K562 (cell line): ENCODE measurements around the gene UQCRHL. TPM values are rescaled to one million over a fixed set of nuclear protein-coding genes. Genes with fewer than 3 reads are reported as not detected.

Experiments used
- ATAC-seq: fragments of 200-7000 bp; cut with Tn5 transposase; 3 replicates; pipeline ENCODE4 v1.9.1; 2020; ENCODE audit warnings: moderate library complexity
- BruUV-seq: library from RNA; stranded (reverse); fragments of 400-500 nt; replicated peaks from 2 replicates; lab custom pipeline; 2021; lab: Mats Ljungman, UMichigan
- CTCF ChIA-PET: fragments of 300-600 bp; formaldehyde crosslinking; extraction: SDS; loops from one replicate; lab custom pipeline; 2021; ENCODE audit warnings: low intra/inter-chr PET ratio; lab: Yijun Ruan, JAX
- POLR2A ChIA-PET: fragments of 300-600, 350-650 bp; sonication (Branson Sonifier 250); formaldehyde crosslinking; extraction: SDS; loops from one replicate; lab custom pipeline; 2021; ENCODE audit warnings: antibody characterized with exemption, inconsistent platforms; lab: Yijun Ruan, JAX
- DNase-seq, 4 experiments: peaks; one replicate each; pipeline versions ENCODE4 v3.0.0 to v3.0.0-alpha.2; 2011 to 2018; ENCODE audit warnings: low spot score in 3 of 4, mixed read lengths in 3 of 4; ENCODE audit errors: extremely low read depth in 1 of 4
- FAIRE-seq: peaks from 2 replicates; lab custom pipeline; 2011; peaks lifted over from hg19 to GRCh38; lab: Jason Lieb, UNC
- H2AFZ ChIP-seq: 2 replicates; pipeline ENCODE4 v1.6.0; 2011; ENCODE audit warnings: low read depth, low read length, control low read depth, inconsistent platforms
- H3K27ac ChIP-seq: fragments of 200-600 bp; 3 replicates; pipeline ENCODE4 v1.8.0; 2011; ENCODE audit warnings: low read depth, mild to moderate bottlenecking, control low read depth, inconsistent platforms, low read length, moderate library complexity, mixed read lengths; ENCODE audit errors: extremely low read depth
- H3K27me3 ChIP-seq, 2 experiments: fragments of 300-600 bp in 1 of 2; 2 replicates in 1 of 2; 3 replicates in 1 of 2; pipeline versions ENCODE4 v1.6.0 to v1.8.0; 2011; ENCODE audit warnings: inconsistent platforms in 2 of 2, low read length in 2 of 2, mild to moderate bottlenecking in 1 of 2, mixed read lengths in 1 of 2, moderate library complexity in 1 of 2; ENCODE audit not compliant: control insufficient read depth in 2 of 2, insufficient read depth in 2 of 2
- H3K36me3 ChIP-seq: fragments of 300-600 bp; 3 replicates; pipeline ENCODE4 v1.8.0; 2011; ENCODE audit warnings: mild to moderate bottlenecking, low read length, inconsistent platforms; ENCODE audit not compliant: control insufficient read depth, insufficient read depth
- H3K4me1 ChIP-seq, 2 experiments: fragments of 200-600 bp in 1 of 2; replicated peaks in 1 of 2; 2 replicates in 1 of 2; 3 replicates in 1 of 2; pipeline versions ENCODE4 v1.5.1 to v1.8.0; 2011; ENCODE audit warnings: inconsistent platforms in 2 of 2, low read length in 2 of 2, mild to moderate bottlenecking in 1 of 2, mixed read lengths in 1 of 2, moderate library complexity in 1 of 2; ENCODE audit not compliant: control insufficient read depth in 2 of 2, insufficient read depth in 2 of 2
- H3K4me2 ChIP-seq: 2 replicates; pipeline ENCODE4 v1.6.1; 2011; ENCODE audit warnings: low read length, control low read depth, inconsistent platforms, mixed read lengths; ENCODE audit not compliant: insufficient read depth
- H3K4me3 ChIP-seq: fragments of 200-600 bp; sonication (generic), shearing (Covaris generic); 2 replicates; pipeline ENCODE4 v1.5.1; 2016; ENCODE audit warnings: control low read depth, inconsistent platforms
- H3K79me2 ChIP-seq: fragments of 200-600 bp; 3 replicates; pipeline ENCODE4 v1.8.0; 2011; ENCODE audit warnings: low read length, inconsistent platforms; ENCODE audit not compliant: control insufficient read depth, insufficient read depth
- H3K9ac ChIP-seq, 2 experiments: 2 replicates each; pipeline versions ENCODE4 v1.6.0 to v1.6.1; 2011; ENCODE audit warnings: low read depth in 2 of 2, low read length in 2 of 2, control low read depth in 1 of 2, inconsistent platforms in 1 of 2, mild to moderate bottlenecking in 1 of 2, mixed read lengths in 1 of 2; ENCODE audit not compliant: insufficient read depth in 1 of 2
- H3K9me1 ChIP-seq: one replicate; pipeline ENCODE4 v1.6.0; 2011; ENCODE audit warnings: inconsistent platforms, mild to moderate bottlenecking, low read length, moderate library complexity; ENCODE audit not compliant: control insufficient read depth, insufficient read depth
- H3K9me3 ChIP-seq: replicated peaks from 2 replicates; pipeline ENCODE4 v1.5.1; 2011; ENCODE audit warnings: low read depth, low read length, inconsistent platforms; ENCODE audit not compliant: control insufficient read depth, insufficient read depth
- H4K20me1 ChIP-seq: replicated peaks from 2 replicates; pipeline ENCODE4 v1.6.1; 2011; ENCODE audit warnings: low read length, inconsistent platforms, mixed read lengths; ENCODE audit not compliant: control insufficient read depth, insufficient read depth
- ARHGAP35 ChIP-seq: fragments of 450-650 bp; IDR thresholded peaks from 2 replicates; pipeline ENCODE4 v1.6.1; 2018; ENCODE audit not compliant: partially characterized antibody
- BHLHE40 ChIP-seq: IDR thresholded peaks from 2 replicates; pipeline ENCODE4 v1.6.1; 2011; ENCODE audit warnings: low read length, improper control_type of control experiment
- CCNT2 ChIP-seq: IDR thresholded peaks from 2 replicates; pipeline ENCODE4 v1.6.1; 2011; ENCODE audit warnings: borderline replicate concordance, low read depth, mild to moderate bottlenecking, moderate library complexity, mixed read lengths, low read length; ENCODE audit not compliant: insufficient read length; ENCODE audit errors: extremely low read depth
- HDAC3 ChIP-seq: fragments of 450-650 bp; IDR thresholded peaks from 2 replicates; pipeline ENCODE4 v1.6.1; 2018; ENCODE audit warnings: borderline replicate concordance, mild to moderate bottlenecking, moderate library complexity; ENCODE audit not compliant: partially characterized antibody
- MTA2 ChIP-seq: fragments of 450-650 bp; IDR thresholded peaks from 2 replicates; pipeline ENCODE4 v1.6.1; 2016; ENCODE audit warnings: low read depth
- SOX6 ChIP-seq: fragments of 450-650 bp; IDR thresholded peaks from 2 replicates; pipeline ENCODE4 v1.6.1; 2014; ENCODE audit warnings: mild to moderate bottlenecking
- TARDBP ChIP-seq: fragments of 450-650 bp; IDR thresholded peaks from 2 replicates; pipeline ENCODE4 v1.6.1; 2016
- ZNF12 ChIP-seq: sonication (generic); formaldehyde crosslinking; IDR thresholded peaks from 2 replicates; pipeline ENCODE4 v1.4.0; 2020; ENCODE audit warnings: mild to moderate bottlenecking, missing genetic modification reagents
- ZNF41 ChIP-seq: fragments of 250-450 bp; sonication (Bioruptor Pico); conservative IDR thresholded peaks from 2 replicates; pipeline ENCODE4 v1.4.0; 2020; ENCODE audit warnings: mild to moderate bottlenecking
- WGBS: fragments of 100-300 bp; shearing (Covaris generic); methylation state at CpG from one replicate; pipeline ENCODE4 v1.1.6; 2016; ENCODE audit warnings: low coverage, mixed read lengths; ENCODE audit not compliant: insufficient coverage; ENCODE audit errors: missing lambda C conversion rate; 5-methylcytosine and 5-hydroxymethylcytosine counted together
- in situ Hi-C: fragments of 300-500 bp; cut with MboI; formaldehyde crosslinking; loops from 4 replicates; pipeline ENCODE4 v1.15.0; 2018; ENCODE audit warnings: inconsistent platforms, mixed read lengths
- intact Hi-C: fragments of 100-400 bp; cut with micrococcal nuclease; formaldehyde crosslinking; loops from 2 replicates; pipeline ENCODE4 v1.14.2; 2022
- polyA plus RNA-seq, 8 experiments: library from polyadenylated mRNA; depleted of rRNA in 4 of 8; stranded (reverse) in 5 of 8; unstranded in 3 of 8; fragments of >200 nt; fragmentation: Nextera tagmentation in 2 of 8; fragmentation: Illumina TruSeq in 1 of 8; extraction: Ambion mirVana in 2 of 8; extraction: Trizol in 1 of 8; gene quantifications; 2 replicates each; pipeline versions ENCODE4 v1.2.1 to v1.2.3, GENCODE V29; 2011 to 2014; ENCODE audit warnings: inconsistent platforms in 1 of 8, missing spikeins in 1 of 8
- total RNA-seq, 7 experiments: library from RNA; depleted of rRNA in 6 of 7; stranded (reverse); fragments of >200 nt in 6 of 7; fragmentation: Illumina TruSeq in 2 of 7; extraction: Trizol in 2 of 7; gene quantifications; 2 replicates each; pipeline versions ENCODE4 v1.2.1 to v1.2.3, GENCODE V29; 2011 to 2021; ENCODE audit warnings: low replicate concordance in 1 of 7
- TF ChIP-seq, protein P1 (sequence below): fragments of 450-650 bp; IDR thresholded peaks from 2 replicates; pipeline ENCODE4 v1.6.1; 2016; ENCODE audit warnings: low read depth
- TF ChIP-seq, protein P2 (sequence below): sonication (generic); formaldehyde crosslinking; IDR thresholded peaks from 2 replicates; pipeline ENCODE4 v1.8.1; 2023; ENCODE audit warnings: missing genetic modification reagents, mild to moderate bottlenecking, borderline replicate concordance

Gene UQCRHL
- total and polyA plus RNA-seq, 9 of the 15 experiments (the other 6 are each of a cell fraction or from before 2014, with no cell fraction given), result 5.1 to 41.3 (median 21.8) TPM

DNA sequence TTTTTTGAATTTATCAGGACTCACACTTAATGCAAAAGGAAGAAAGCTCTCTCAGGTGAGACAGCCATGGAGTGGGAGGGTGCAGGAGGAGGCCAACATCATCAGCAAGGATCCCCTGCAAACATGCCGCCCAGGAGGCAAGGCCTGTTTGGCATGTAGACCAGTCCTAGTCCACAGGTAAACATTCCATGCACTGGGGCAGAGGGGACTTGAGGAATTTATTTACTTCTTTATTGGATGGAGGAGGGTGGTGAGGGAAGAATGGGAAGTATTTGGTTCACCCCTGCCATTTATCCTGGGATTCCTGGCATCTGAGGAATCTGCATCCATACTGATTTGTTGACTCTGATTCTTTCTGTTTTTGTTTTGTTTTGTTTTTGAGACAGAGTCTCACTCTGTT is 1.5 kb upstream of the UQCRHL start:
- no TSS peak for BruUV-seq
- Histone ChIP-seq H4K20me1 (no peaks in the 10 kb centered on the region), H3K9me1 (no peaks in the 10 kb centered on the region), H3K27ac (no peak overlapping the region), H3K4me2 (no peak overlapping the region), H3K4me3 (no peak overlapping the region), H3K79me2 (no peaks in the 10 kb centered on the region), H2AFZ (no peak overlapping the region), H3K9ac (no peak overlapping the region), H3K27me3 (no peaks in the 10 kb centered on the region; a peak in 1 of 5 replicates), H3K9me3 (no peaks in the 10 kb centered on the region; the same call in 1 of the 2 replicates), H3K4me1 (no peaks in the 10 kb centered on the region), H3K36me3 (no peaks in the 10 kb centered on the region)
- DNase-seq (peak in 1 of 4 experiments; percentile 9), ATAC-seq (no peak), FAIRE-seq (no peak)
- WGBS, result 28% methylated on average over 1 of the region's 1 CpG
- POLR2A ChIA-PET, result no interaction called here
- intact Hi-C loops (no loop called here), in situ Hi-C loops (no loop called here)
- CTCF ChIA-PET, result no interaction called here
- no peak for TF ChIP-seq ZNF12 (CRISPR knock-in tag)
- TF ChIP-seq, protein P1, sequence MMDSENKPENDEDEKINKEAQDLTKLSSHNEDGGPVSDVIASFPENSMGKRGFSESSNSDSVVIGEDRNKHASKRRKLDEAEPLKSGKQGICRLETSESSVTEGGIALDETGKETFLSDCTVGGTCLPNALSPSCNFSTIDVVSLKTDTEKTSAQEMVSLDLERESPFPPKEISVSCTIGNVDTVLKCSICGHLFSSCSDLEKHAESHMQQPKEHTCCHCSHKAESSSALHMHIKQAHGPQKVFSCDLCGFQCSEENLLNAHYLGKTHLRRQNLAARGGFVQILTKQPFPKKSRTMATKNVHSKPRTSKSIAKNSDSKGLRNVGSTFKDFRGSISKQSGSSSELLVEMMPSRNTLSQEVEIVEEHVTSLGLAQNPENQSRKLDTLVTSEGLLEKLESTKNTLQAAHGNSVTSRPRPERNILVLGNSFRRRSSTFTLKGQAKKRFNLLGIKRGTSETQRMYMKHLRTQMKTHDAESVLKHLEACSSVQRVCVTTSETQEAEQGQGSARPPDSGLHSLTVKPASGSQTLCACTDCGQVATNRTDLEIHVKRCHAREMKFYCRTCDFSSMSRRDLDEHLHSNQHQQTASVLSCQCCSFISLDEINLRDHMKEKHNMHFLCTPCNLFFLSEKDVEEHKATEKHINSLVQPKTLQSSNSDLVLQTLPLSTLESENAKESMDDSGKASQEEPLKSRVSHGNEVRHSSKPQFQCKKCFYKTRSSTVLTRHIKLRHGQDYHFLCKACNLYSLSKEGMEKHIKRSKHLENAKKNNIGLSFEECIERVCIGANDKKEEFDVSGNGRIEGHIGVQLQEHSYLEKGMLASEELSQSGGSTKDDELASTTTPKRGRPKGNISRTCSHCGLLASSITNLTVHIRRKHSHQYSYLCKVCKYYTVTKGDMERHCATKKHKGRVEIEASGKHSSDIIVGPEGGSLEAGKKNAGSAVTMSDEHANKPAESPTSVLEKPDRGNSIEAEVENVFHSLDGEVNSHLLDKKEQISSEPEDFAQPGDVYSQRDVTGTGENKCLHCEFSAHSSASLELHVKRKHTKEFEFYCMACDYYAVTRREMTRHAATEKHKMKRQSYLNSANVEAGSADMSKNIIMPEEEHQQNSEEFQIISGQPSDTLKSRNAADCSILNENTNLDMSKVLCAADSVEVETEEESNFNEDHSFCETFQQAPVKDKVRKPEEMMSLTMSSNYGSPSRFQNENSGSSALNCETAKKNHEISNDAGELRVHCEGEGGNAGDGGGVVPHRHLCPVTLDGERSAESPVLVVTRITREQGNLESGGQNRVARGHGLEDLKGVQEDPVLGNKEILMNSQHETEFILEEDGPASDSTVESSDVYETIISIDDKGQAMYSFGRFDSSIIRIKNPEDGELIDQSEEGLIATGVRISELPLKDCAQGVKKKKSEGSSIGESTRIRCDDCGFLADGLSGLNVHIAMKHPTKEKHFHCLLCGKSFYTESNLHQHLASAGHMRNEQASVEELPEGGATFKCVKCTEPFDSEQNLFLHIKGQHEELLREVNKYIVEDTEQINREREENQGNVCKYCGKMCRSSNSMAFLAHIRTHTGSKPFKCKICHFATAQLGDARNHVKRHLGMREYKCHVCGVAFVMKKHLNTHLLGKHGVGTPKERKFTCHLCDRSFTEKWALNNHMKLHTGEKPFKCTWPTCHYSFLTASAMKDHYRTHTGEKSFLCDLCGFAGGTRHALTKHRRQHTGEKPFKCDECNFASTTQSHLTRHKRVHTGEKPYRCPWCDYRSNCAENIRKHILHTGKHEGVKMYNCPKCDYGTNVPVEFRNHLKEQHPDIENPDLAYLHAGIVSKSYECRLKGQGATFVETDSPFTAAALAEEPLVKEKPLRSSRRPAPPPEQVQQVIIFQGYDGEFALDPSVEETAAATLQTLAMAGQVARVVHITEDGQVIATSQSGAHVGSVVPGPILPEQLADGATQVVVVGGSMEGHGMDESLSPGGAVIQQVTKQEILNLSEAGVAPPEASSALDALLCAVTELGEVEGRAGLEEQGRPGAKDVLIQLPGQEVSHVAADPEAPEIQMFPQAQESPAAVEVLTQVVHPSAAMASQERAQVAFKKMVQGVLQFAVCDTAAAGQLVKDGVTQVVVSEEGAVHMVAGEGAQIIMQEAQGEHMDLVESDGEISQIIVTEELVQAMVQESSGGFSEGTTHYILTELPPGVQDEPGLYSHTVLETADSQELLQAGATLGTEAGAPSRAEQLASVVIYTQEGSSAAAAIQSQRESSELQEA, result no peak
- TF ChIP-seq HDAC3, result no peak
- TF ChIP-seq BHLHE40, result no peak
- no peak for TF ChIP-seq TARDBP
- TF ChIP-seq CCNT2, result no peak
- TF ChIP-seq, protein P2, sequence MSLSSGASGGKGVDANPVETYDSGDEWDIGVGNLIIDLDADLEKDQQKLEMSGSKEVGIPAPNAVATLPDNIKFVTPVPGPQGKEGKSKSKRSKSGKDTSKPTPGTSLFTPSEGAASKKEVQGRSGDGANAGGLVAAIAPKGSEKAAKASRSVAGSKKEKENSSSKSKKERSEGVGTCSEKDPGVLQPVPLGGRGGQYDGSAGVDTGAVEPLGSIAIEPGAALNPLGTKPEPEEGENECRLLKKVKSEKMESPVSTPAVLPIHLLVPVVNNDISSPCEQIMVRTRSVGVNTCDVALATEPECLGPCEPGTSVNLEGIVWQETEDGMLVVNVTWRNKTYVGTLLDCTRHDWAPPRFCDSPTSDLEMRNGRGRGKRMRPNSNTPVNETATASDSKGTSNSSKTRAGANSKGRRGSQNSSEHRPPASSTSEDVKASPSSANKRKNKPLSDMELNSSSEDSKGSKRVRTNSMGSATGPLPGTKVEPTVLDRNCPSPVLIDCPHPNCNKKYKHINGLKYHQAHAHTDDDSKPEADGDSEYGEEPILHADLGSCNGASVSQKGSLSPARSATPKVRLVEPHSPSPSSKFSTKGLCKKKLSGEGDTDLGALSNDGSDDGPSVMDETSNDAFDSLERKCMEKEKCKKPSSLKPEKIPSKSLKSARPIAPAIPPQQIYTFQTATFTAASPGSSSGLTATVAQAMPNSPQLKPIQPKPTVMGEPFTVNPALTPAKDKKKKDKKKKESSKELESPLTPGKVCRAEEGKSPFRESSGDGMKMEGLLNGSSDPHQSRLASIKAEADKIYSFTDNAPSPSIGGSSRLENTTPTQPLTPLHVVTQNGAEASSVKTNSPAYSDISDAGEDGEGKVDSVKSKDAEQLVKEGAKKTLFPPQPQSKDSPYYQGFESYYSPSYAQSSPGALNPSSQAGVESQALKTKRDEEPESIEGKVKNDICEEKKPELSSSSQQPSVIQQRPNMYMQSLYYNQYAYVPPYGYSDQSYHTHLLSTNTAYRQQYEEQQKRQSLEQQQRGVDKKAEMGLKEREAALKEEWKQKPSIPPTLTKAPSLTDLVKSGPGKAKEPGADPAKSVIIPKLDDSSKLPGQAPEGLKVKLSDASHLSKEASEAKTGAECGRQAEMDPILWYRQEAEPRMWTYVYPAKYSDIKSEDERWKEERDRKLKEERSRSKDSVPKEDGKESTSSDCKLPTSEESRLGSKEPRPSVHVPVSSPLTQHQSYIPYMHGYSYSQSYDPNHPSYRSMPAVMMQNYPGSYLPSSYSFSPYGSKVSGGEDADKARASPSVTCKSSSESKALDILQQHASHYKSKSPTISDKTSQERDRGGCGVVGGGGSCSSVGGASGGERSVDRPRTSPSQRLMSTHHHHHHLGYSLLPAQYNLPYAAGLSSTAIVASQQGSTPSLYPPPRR (CRISPR knock-in tag), result no peak
- no peak for TF ChIP-seq SOX6
- TF ChIP-seq MTA2, result no peak
- no peak for TF ChIP-seq ZNF41 (CRISPR knock-in tag)
- TF ChIP-seq ARHGAP35, result no peak
